Thyroid gland (tissue), 4 donors: ENCODE data around the gene FRS3.

Experiments used
- POLR2A ChIP-seq, 2 donors: fragments of 450-650 bp; IDR thresholded peaks; one replicate each; pipeline ENCODE4 v1.6.1; 2017; ENCODE audit warnings: antibody characterized with exemption in 2 of 2, mild to moderate bottlenecking in 2 of 2, moderate library complexity in 1 of 2
- TF ChIP-seq, protein P1 (sequence below), 6 experiments: fragments of 200-600 bp in 3 of 6; fragments of 450-650 bp in 3 of 6; sonication (generic) in 3 of 6; IDR thresholded peaks; one replicate each; pipeline ENCODE4 v1.5.1; 2016 to 2019; ENCODE audit warnings: antibody characterized with exemption in 6 of 6, mild to moderate bottlenecking in 2 of 6, inconsistent platforms in 1 of 6, moderate library complexity in 1 of 6

DNA sequence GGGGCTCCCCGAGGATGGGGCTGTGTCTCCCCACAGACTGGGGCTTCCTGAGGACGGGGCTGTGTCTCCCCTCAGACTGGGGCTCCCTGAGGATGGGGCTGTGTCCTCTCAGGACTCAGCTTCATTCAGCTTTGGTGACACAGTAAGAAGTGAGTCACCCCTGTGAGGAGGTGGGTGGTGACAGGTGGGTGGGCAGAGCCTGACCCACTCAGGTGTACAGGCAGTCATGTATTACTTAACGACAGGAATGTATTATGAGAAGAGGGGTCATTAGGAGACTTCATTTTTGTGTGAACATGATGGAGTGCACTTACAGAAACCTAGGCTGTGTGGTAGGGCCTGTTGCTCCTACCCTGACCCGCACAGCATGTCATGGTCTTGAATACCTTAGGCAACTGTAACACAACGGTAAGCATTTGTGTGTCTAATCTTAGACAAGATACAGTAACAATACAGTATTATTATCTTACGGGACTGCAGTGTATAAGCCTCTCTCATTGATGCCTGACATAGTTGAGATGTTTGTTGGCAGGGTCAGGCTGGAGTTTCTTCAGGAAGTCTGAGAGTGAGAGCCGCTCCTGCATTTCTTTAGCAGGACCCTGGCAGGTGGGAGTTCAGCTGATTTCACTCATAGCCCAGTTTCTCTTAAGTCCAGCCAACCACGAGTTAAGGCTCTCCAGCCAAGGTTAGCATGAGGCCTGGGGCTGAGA, 21.6 kb downstream of the FRS3 start:
- TF ChIP-seq, protein P1, sequence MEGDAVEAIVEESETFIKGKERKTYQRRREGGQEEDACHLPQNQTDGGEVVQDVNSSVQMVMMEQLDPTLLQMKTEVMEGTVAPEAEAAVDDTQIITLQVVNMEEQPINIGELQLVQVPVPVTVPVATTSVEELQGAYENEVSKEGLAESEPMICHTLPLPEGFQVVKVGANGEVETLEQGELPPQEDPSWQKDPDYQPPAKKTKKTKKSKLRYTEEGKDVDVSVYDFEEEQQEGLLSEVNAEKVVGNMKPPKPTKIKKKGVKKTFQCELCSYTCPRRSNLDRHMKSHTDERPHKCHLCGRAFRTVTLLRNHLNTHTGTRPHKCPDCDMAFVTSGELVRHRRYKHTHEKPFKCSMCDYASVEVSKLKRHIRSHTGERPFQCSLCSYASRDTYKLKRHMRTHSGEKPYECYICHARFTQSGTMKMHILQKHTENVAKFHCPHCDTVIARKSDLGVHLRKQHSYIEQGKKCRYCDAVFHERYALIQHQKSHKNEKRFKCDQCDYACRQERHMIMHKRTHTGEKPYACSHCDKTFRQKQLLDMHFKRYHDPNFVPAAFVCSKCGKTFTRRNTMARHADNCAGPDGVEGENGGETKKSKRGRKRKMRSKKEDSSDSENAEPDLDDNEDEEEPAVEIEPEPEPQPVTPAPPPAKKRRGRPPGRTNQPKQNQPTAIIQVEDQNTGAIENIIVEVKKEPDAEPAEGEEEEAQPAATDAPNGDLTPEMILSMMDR (IDR thresholded peaks at IDR 0.05) = no peak
- TF ChIP-seq POLR2A (IDR thresholded peaks at IDR 0.05) = no peak
